Esophagus squamous epithelium (tissue), 5 donors: ENCODE measurements around the gene MBNL2. TPM values are rescaled to one million over a fixed set of nuclear protein-coding genes. Genes with fewer than 3 reads are reported as not detected.

ENCODE experiments used
- DNase-seq: peaks from one replicate; lab custom pipeline; 2025; lab: John Stamatoyannopoulos, UW
- H3K27ac ChIP-seq, 4 donors: fragments of 200-600 bp; sonication (generic); one replicate each; pipeline ENCODE4 v1.5.1; 2016 to 2019; ENCODE audit warnings: mild to moderate bottlenecking in 1 of 4
- H3K27me3 ChIP-seq, 4 donors: fragments of 200-600 bp; sonication (generic); 1 replicate in 3 of 4; 2 replicates in 1 of 4; pipeline versions ENCODE4 v1.5.1 to v1.6.0; 2017 to 2021; ENCODE audit warnings: antibody characterized with exemption in 1 of 4
- H3K36me3 ChIP-seq, 3 donors: fragments of 200-600 bp; sonication (generic); one replicate each; pipeline ENCODE4 v1.5.1; 2016 to 2019
- H3K4me1 ChIP-seq, 3 donors: fragments of 200-600 bp; sonication (generic); one replicate each; pipeline ENCODE4 v1.5.1; 2017 to 2019
- H3K4me3 ChIP-seq, 4 donors: fragments of 200-600 bp; sonication (generic); 1 replicate in 3 of 4; 2 replicates in 1 of 4; pipeline ENCODE4 v1.5.1; 2016 to 2019; ENCODE audit warnings: mild to moderate bottlenecking in 2 of 4, moderate library complexity in 1 of 4
- H3K9me3 ChIP-seq, 3 donors: fragments of 200-600 bp; sonication (generic); one replicate each; pipeline ENCODE4 v1.5.1; 2016 to 2019
- CTCF ChIP-seq, 6 experiments: fragments of 450-650 bp in 4 of 6; fragments of 200-600 bp in 2 of 6; sonication (generic) in 2 of 6; IDR thresholded peaks; one replicate each; pipeline ENCODE4 v1.5.1; 2016 to 2019; ENCODE audit warnings: antibody characterized with exemption in 6 of 6, mild to moderate bottlenecking in 4 of 6, moderate library complexity in 4 of 6
- POLR2A ChIP-seq, 4 donors: fragments of 450-650 bp; IDR thresholded peaks; one replicate each; pipeline ENCODE4 v1.6.1; 2017; ENCODE audit warnings: antibody characterized with exemption in 4 of 4, mild to moderate bottlenecking in 4 of 4, moderate library complexity in 3 of 4
- WGBS, 2 donors: methylation state at CpG; one replicate each; pipeline ENCODE4 v1.1.5; 2018; 5-methylcytosine and 5-hydroxymethylcytosine counted together
- intact Hi-C: fragments of 100-400 bp; cut with DNase I; formaldehyde crosslinking; loops from one replicate; pipeline ENCODE4 v1.15.0; 2022
- total RNA-seq, 4 donors: library from RNA; depleted of rRNA; stranded (reverse); fragments of >200 nt; gene quantifications; one replicate each; pipeline ENCODE4 v1.1.0, GENCODE V29; 2016
- donor health status: DM: yes; HTN: yes; CAD: no.

Gene MBNL2
- total RNA-seq, 4 donors from 2014 or later, result 18.3 to 58.7 (median 29.7) TPM

- TF ChIP-seq POLR2A (IDR thresholded peaks at IDR 0.05) (no peak), CTCF (IDR thresholded peaks at IDR 0.05) (no peak)
- DNase-seq, result no peak
- Histone ChIP-seq H3K27me3 (no peaks in the 10 kb centered on the region), H3K36me3 (no peaks in the 10 kb centered on the region), H3K4me3 (no peak overlapping the region), H3K9me3 (no peaks in the 10 kb centered on the region), H3K27ac (no peak overlapping the region), H3K4me1 (peaks cover 0 to 8% (median 0%) of the 10 kb centered on the region in 3 donors)
- intact Hi-C loops, result no loop called here
- WGBS, 2 donors, result 77 to 78% methylated on average over 6 of the region's 6 CpGs
These were observed 39.8 kb upstream of the MBNL2 start for GRCh38 chr13:97182111-97182890.

- DNase-seq, result no peak
These were observed 36.8 kb upstream of the MBNL2 start for GRCh38 chr13:97185291-97185690.

GRCh38 chr13:97185751-97186150 lies 36.4 kb upstream of the MBNL2 start:
- no peak overlapping the region for H3K27ac ChIP-seq
- no peak for DNase-seq
- no peak for TF ChIP-seq POLR2A (IDR thresholded peaks at IDR 0.05)
- no peak for TF ChIP-seq CTCF (IDR thresholded peaks at IDR 0.05)
- no peaks in the 10 kb centered on the region for H3K9me3 ChIP-seq
- H3K36me3 ChIP-seq, result no peaks in the 10 kb centered on the region
- no peak overlapping the region for H3K4me3 ChIP-seq
- no peaks in the 10 kb centered on the region for H3K4me1 ChIP-seq
- WGBS, 2 donors, result 86 to 93% methylated on average over 2 to 3 of the region's 3 CpGs
- intact Hi-C loops, result no loop called here
- H3K27me3 ChIP-seq, result no peaks in the 10 kb centered on the region

More at GRCh38 chr13:97185291-97185690, 36.8 kb upstream of the MBNL2 start:
- Histone ChIP-seq H3K4me1 (no peaks in the 10 kb centered on the region), H3K9me3 (no peaks in the 10 kb centered on the region), H3K4me3 (no peak overlapping the region), H3K27ac (no peak overlapping the region), H3K27me3 (no peaks in the 10 kb centered on the region), H3K36me3 (no peaks in the 10 kb centered on the region)
- intact Hi-C loops, result no loop called here
- 90 to 98% methylated on average over 3 of the region's 3 CpGs for WGBS, 2 donors
- no peak for TF ChIP-seq CTCF (IDR thresholded peaks at IDR 0.05)
- TF ChIP-seq POLR2A (IDR thresholded peaks at IDR 0.05), result no peak

- Histone ChIP-seq H3K27me3 (no peaks in the 10 kb centered on the region), H3K36me3 (no peaks in the 10 kb centered on the region), H3K4me3 (no peak overlapping the region), H3K27ac (no peak overlapping the region), H3K4me1 (no peaks in the 10 kb centered on the region), H3K9me3 (no peaks in the 10 kb centered on the region)
- no peak for DNase-seq
- 71 to 79% methylated on average over 8 of the region's 8 CpGs for WGBS, 2 donors
- no peak for TF ChIP-seq POLR2A (IDR thresholded peaks at IDR 0.05)
- TF ChIP-seq CTCF (IDR thresholded peaks at IDR 0.05), result no peak
- intact Hi-C loops, result no loop called here
These were observed 33.9 kb upstream of the MBNL2 start for GRCh38 chr13:97188207-97188606.

- Histone ChIP-seq H3K4me3 (no peak overlapping the region), H3K27me3 (no peaks in the 10 kb centered on the region), H3K4me1 (no peaks in the 10 kb centered on the region), H3K27ac (no peak overlapping the region), H3K9me3 (no peaks in the 10 kb centered on the region), H3K36me3 (no peaks in the 10 kb centered on the region)
- WGBS, 2 donors, result 67 to 78% methylated on average over 6 to 10 of the region's 10 CpGs
- no peak for TF ChIP-seq POLR2A (IDR thresholded peaks at IDR 0.05)
- TF ChIP-seq CTCF (IDR thresholded peaks at IDR 0.05), result no peak
- intact Hi-C loops, result no loop called here
- no peak for DNase-seq
These were observed 32.2 kb upstream of the MBNL2 start for GRCh38 chr13:97189928-97190327.
